IMR-90 (cell line): ENCODE data around the gene CLDN9. TPM values are rescaled to one million over a fixed set of nuclear protein-coding genes. Genes with fewer than 3 reads are reported as not detected.

Experiments
- ATAC-seq: fragments of 200-7000 bp; cut with Tn5 transposase; 2 replicates; pipeline ENCODE4 v1.9.1; 2020; ENCODE audit warnings: low read depth, mild to moderate bottlenecking, moderate library complexity
- BruUV-seq: library from RNA; stranded (reverse); fragments of 400-500 nt; replicated peaks from 2 replicates; lab custom pipeline; 2021; lab: Mats Ljungman, UMichigan
- CTCF ChIA-PET: fragments of 300-600 bp; formaldehyde crosslinking; extraction: SDS; loops from one replicate; lab custom pipeline; 2021; ENCODE audit warnings: antibody characterized with exemption; lab: Yijun Ruan, JAX
- POLR2A ChIA-PET: fragments of 300-600 bp; sonication (Branson Sonifier 250); formaldehyde crosslinking; loops from one replicate; lab custom pipeline; 2022; ENCODE audit warnings: antibody characterized with exemption; ENCODE audit not compliant: unreplicated experiment; lab: Charles Lee
- DNase-seq: peaks from one replicate; pipeline ENCODE4 v3.0.0; 2013
- H2AFZ ChIP-seq: replicated peaks from 2 replicates; pipeline ENCODE3; 2013; ENCODE audit warnings: low read length, mild to moderate bottlenecking; ENCODE audit not compliant: poor library complexity
- H2AK5ac ChIP-seq: 2 replicates; pipeline ENCODE4 v1.6.1; 2013; ENCODE audit warnings: low read depth, low read length, inconsistent platforms
- H2AK9ac ChIP-seq: replicated peaks from 2 replicates; pipeline ENCODE3; 2013; ENCODE audit warnings: mild to moderate bottlenecking, low read depth, low read length, moderate library complexity; ENCODE audit not compliant: poor library complexity
- H2BK120ac ChIP-seq: 2 replicates; pipeline ENCODE4 v1.6.1; 2013; ENCODE audit warnings: low read depth, low read length, inconsistent platforms
- H2BK15ac ChIP-seq: 3 replicates; pipeline ENCODE4 v1.6.1; 2013; ENCODE audit warnings: low read depth, low read length, inconsistent platforms
- H2BK20ac ChIP-seq: 2 replicates; pipeline ENCODE4 v1.6.1; 2013; ENCODE audit warnings: low read depth, mild to moderate bottlenecking, inconsistent platforms, low read length, moderate library complexity
- H2BK5ac ChIP-seq: 2 replicates; pipeline ENCODE4 v1.6.1; 2013; ENCODE audit warnings: mild to moderate bottlenecking, low read depth, low read length, inconsistent platforms; ENCODE audit not compliant: poor library complexity, severe bottlenecking
- H3K14ac ChIP-seq: replicated peaks from 2 replicates; pipeline ENCODE4 v1.6.1; 2013; ENCODE audit warnings: low read depth, low read length, inconsistent platforms
- H3K18ac ChIP-seq: 2 replicates; pipeline ENCODE4 v1.6.1; 2013; ENCODE audit warnings: low read depth, low read length, control low read depth
- H3K23ac ChIP-seq: 2 replicates; pipeline ENCODE4 v1.6.1; 2013; ENCODE audit warnings: low read depth, low read length, inconsistent platforms
- H3K27ac ChIP-seq: 2 replicates; pipeline ENCODE4 v1.5.1; 2013; ENCODE audit warnings: mild to moderate bottlenecking, control low read depth, low read length; ENCODE audit not compliant: insufficient read depth
- H3K27me3 ChIP-seq: 2 replicates; pipeline ENCODE4 v1.6.1; 2013; ENCODE audit warnings: low read length; ENCODE audit not compliant: control insufficient read depth, insufficient read depth
- H3K36me3 ChIP-seq: 2 replicates; pipeline ENCODE4 v1.6.1; 2013; ENCODE audit warnings: low read length, mixed read lengths; ENCODE audit not compliant: control insufficient read depth, insufficient read depth
- H3K4ac ChIP-seq: 2 replicates; pipeline ENCODE4 v1.6.1; 2013; ENCODE audit warnings: low read depth, low read length, inconsistent platforms
- H3K4me1 ChIP-seq: 2 replicates; pipeline ENCODE4 v1.6.1; 2013; ENCODE audit warnings: low read length, mixed read lengths; ENCODE audit not compliant: control insufficient read depth, insufficient read depth
- H3K4me2 ChIP-seq: 2 replicates; pipeline ENCODE4 v1.6.1; 2013; ENCODE audit warnings: low read depth, mild to moderate bottlenecking, control low read depth, low read length, moderate library complexity
- H3K4me3 ChIP-seq: 2 replicates; pipeline ENCODE4 v1.5.1; 2013; ENCODE audit warnings: low read depth, mild to moderate bottlenecking, control low read depth, low read length, moderate library complexity; ENCODE audit not compliant: insufficient read depth
- H3K56ac ChIP-seq: 2 replicates; pipeline ENCODE4 v1.6.1; 2013; ENCODE audit warnings: low read length, inconsistent platforms; ENCODE audit not compliant: insufficient read depth; ENCODE audit errors: extremely low read depth
- H3K79me1 ChIP-seq, 2 experiments: 2 replicates each; pipeline ENCODE4 v1.6.1; 2013; ENCODE audit warnings: low read length in 2 of 2, inconsistent platforms in 1 of 2, low read depth in 1 of 2
- H3K9ac ChIP-seq: 2 replicates; pipeline ENCODE4 v1.6.1; 2013; ENCODE audit warnings: low read depth, low read length, control low read depth
- H3K9me1 ChIP-seq: 2 replicates; pipeline ENCODE4 v1.6.1; 2013; ENCODE audit warnings: low read length, inconsistent platforms; ENCODE audit not compliant: insufficient read depth
- H3K9me3 ChIP-seq: 2 replicates; pipeline ENCODE4 v1.6.1; 2013; ENCODE audit warnings: low read length; ENCODE audit not compliant: control insufficient read depth, insufficient read depth
- H4K20me1 ChIP-seq: 2 replicates; pipeline ENCODE4 v1.6.1; 2013; ENCODE audit warnings: low read length, inconsistent platforms; ENCODE audit not compliant: insufficient read depth
- H4K5ac ChIP-seq: 2 replicates; pipeline ENCODE4 v1.6.1; 2013; ENCODE audit warnings: mild to moderate bottlenecking, low read depth, low read length, control low read depth
- H4K8ac ChIP-seq, 2 experiments: 2 replicates each; pipeline ENCODE4 v1.6.1; 2013; ENCODE audit warnings: low read depth in 2 of 2, low read length in 2 of 2, control low read depth in 1 of 2, inconsistent platforms in 1 of 2
- H4K91ac ChIP-seq: 2 replicates; pipeline ENCODE4 v1.6.1; 2013; ENCODE audit warnings: low read depth, low read length, inconsistent platforms; ENCODE audit not compliant: insufficient read depth
- CEBPB ChIP-seq: IDR thresholded peaks from 2 replicates; pipeline ENCODE4 v1.6.1; 2012; ENCODE audit warnings: low read depth, low read length, improper control_type of control experiment
- MXI1 ChIP-seq: IDR thresholded peaks from 2 replicates; pipeline ENCODE4 v1.6.1; 2012; ENCODE audit warnings: low read depth, mild to moderate bottlenecking, low read length, moderate library complexity, borderline replicate concordance
- POLR2A ChIP-seq: IDR thresholded peaks from 2 replicates; pipeline ENCODE4 v1.6.1; 2012; ENCODE audit warnings: mild to moderate bottlenecking, low read depth, low read length
- RCOR1 ChIP-seq: IDR thresholded peaks from 2 replicates; pipeline ENCODE4 v1.6.1; 2012; ENCODE audit warnings: mild to moderate bottlenecking, low read length, improper control_type of control experiment; ENCODE audit not compliant: insufficient replicate concordance
- SMC3 ChIP-seq: fragments of 150-350 bp; IDR thresholded peaks from 2 replicates; pipeline ENCODE4 v1.6.1; 2016; ENCODE audit warnings: low read depth, mild to moderate bottlenecking, antibody characterized with exemption, low read length, moderate library complexity
- WGBS, 2 experiments: methylation state at CpG; one replicate each; pipeline versions ENCODE4 v1.1.5 to v1.1.7; 2013; ENCODE audit warnings: missing lambda C conversion rate in 2 of 2; ENCODE audit not compliant: insufficient read length in 1 of 2; ENCODE audit errors: extremely low coverage in 2 of 2; 5-methylcytosine and 5-hydroxymethylcytosine counted together
- dilution Hi-C: fragments of 300-500 bp; cut with HindIII; formaldehyde crosslinking; loops from one replicate; pipeline ENCODE4 v1.14.3; 2018; ENCODE audit warnings: low sequenced_read_pairs; ENCODE audit not compliant: unreplicated experiment
- in situ Hi-C: fragments of 300-500 bp; cut with MboI; formaldehyde crosslinking; loops from 3 replicates; pipeline ENCODE4 v1.14.3; 2019; ENCODE audit warnings: low sequenced_read_pairs, inconsistent platforms, mixed read lengths
- intact Hi-C: fragments of 100-400 bp; cut with micrococcal nuclease; formaldehyde crosslinking; loops from 2 replicates; pipeline ENCODE4 v1.10.0; 2022
- polyA plus RNA-seq, 3 experiments: library from polyadenylated mRNA; depleted of rRNA; stranded (reverse); fragments of >200 nt; gene quantifications; 2 replicates each; pipeline ENCODE4 v1.2.3, GENCODE V29; 2012; ENCODE audit warnings: low replicate concordance in 1 of 3
- total RNA-seq: library from RNA; depleted of rRNA; stranded (reverse); fragments of >200 nt; gene quantifications from 2 replicates; pipeline ENCODE4 v1.2.3, GENCODE V29; 2012

Gene CLDN9
- total and polyA plus RNA-seq, 2 of the 4 experiments (the other 2 are of a cell fraction): 0.05 TPM; not detected in 1

DNA sequence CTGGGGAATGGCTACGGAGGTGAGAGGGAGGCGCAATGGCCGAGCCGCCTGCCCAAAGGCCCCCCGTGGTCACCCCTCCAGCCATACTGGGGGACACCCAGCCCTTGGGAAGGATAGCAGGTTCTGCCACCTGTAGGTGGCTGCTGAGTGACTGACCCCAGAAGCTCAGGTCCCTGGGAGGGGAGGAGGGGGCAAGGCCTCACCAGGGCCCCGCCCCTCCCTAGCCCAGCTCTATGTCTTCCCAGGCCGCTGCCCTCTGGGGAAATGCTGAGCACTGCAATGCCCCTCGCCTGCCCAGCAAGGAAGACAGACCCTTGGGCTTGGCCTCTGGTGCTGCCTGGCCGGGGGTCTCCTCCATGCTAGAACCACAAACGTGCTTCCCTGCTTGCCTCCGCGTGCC lies 11.4 kb upstream of the CLDN9 start:
- Histone ChIP-seq H3K4me3 (no peak overlapping the region), H2BK15ac (no peak overlapping the region), H3K9me1 (no peaks in the 10 kb centered on the region), H3K4me2 (no peak overlapping the region), H2AK5ac (no peak overlapping the region), H4K20me1 (no peaks in the 10 kb centered on the region), H3K27ac (no peak overlapping the region), H2AFZ (no peak overlapping the region), H3K4ac (no peak overlapping the region), H2BK5ac (no peak overlapping the region), H4K91ac (no peak overlapping the region), H2AK9ac (no peak overlapping the region), H4K8ac (no peak overlapping the region), H3K14ac (no peak overlapping the region), H2BK20ac (no peak overlapping the region), H3K4me1 (no peaks in the 10 kb centered on the region), H4K5ac (no peak overlapping the region), H3K36me3 (no peaks in the 10 kb centered on the region), H3K27me3 (peaks cover 50% of the 10 kb centered on the region), H3K23ac (no peak overlapping the region), H3K56ac (no peak overlapping the region), H3K9ac (no peak overlapping the region), H3K18ac (no peak overlapping the region), H3K79me1 (no peaks in the 10 kb centered on the region), H2BK120ac (no peak overlapping the region), H3K9me3 (no peaks in the 10 kb centered on the region)
- POLR2A ChIA-PET: interaction anchor here (1.2 kb wide), 1 partner anchor 19 kb away, joined by 5 read pairs; the partner anchor contains the start of gene TNFRSF12A
- intact Hi-C loops: no loop called here
- ATAC-seq (no peak), DNase-seq (no peak)
- dilution Hi-C loops: no loop called here
- CTCF ChIA-PET: interaction anchor here (1.3 kb wide), 1 partner anchor 31 kb away, joined by 6 read pairs; no protein-coding TSS in a partner anchor
- WGBS, 2 experiments: 59% methylated on average over 5 of the region's 12 CpGs; no CpG with 5 or more reads in 1 of the 2 experiments
- in situ Hi-C loops: no loop called here
- TF ChIP-seq POLR2A (no peak), SMC3 (no peak), CEBPB (no peak), MXI1 (no peak), RCOR1 (no peak)
- BruUV-seq: no TSS peak
